ENCODE data around the gene ZGLP1. TPM values are rescaled to one million over a fixed set of nuclear protein-coding genes. Genes with fewer than 3 reads are reported as not detected.

ZGLP1 gene
- total RNA-seq, 2 experiments from 2014 or later = 3.3 to 3.5 TPM

DNA sequence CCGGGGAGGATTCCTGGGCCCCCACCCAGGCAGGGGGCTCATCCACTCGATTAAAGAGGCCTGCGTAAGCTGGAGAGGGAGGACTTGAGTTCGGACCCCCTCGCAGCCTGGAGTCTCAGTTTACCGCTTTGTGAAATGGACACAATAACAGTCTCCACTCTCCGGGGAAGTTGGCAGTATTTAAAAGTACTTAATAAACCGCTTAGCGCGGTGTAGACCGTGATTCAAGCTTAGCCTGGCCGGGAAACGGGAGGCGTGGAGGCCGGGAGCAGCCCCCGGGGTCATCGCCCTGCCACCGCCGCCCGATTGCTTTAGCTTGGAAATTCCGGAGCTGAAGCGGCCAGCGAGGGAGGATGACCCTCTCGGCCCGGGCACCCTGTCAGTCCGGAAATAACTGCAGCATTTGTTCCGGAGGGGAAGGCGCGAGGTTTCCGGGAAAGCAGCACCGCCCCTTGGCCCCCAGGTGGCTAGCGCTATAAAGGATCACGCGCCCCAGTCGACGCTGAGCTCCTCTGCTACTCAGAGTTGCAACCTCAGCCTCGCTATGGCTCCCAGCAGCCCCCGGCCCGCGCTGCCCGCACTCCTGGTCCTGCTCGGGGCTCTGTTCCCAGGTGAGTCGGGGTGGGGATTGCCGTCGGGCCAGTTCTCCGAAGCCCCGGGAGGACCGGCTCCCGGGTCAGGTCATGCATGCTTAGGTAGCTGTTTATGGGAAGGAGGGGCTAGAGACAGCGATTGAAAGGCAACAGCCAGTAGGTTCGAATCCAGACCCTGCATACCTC lies 38.8 kb downstream of the ZGLP1 start, which contains the start of gene ICAM1:
TSS of gene ICAM1 (plus strand) at position 505 of the 779 bp plus-strand sequence. CDS start at position 545, 40 bp downstream.
- H3K4me1 Mint-ChIP-seq = peaks cover 37% of the 10 kb centered on the region
- intact Hi-C loops (cut with DNase I, micrococcal nuclease) = loop anchor here (1.0 to 2.0 kb wide), 6 partner anchors 18 to 132 kb away; partner anchors contain the start of genes ICAM5 (in 2 of the 2), TYK2 (in 2 of the 2), CDC37 (in 1 of the 2) and ICAM3 (in 1 of the 2)
- H3K4me3 Mint-ChIP-seq = peak within 1 kb of the TSS; percentile 80
- CTCF ChIA-PET = interaction anchor here (0.6 to 9.2 kb wide), 25 partner anchors 9 to 429 kb away, joined by 3 to 165 read pairs (median 5); partner anchors contain the start of genes ICAM4, ICAM5, RAVER1 and TYK2
- no peaks in the 10 kb centered on the region for H3K9me3 Mint-ChIP-seq (ENCODE audit: low read depth)
- peaks cover 22% of the 10 kb centered on the region for H3K36me3 Mint-ChIP-seq (ENCODE audit: low read depth)
- H3K27ac Mint-ChIP-seq = peak within 1 kb of the TSS; percentile 91
- no peaks in the 10 kb centered on the region for H3K27me3 Mint-ChIP-seq
- DNase-seq (peak; percentile 89), ATAC-seq (peak; percentile 59)
- POLR2A ChIA-PET = interaction anchor here (0.6 to 3.5 kb wide), 15 partner anchors 10 to 1913 kb away, joined by 3 to 53 read pairs (median 4); partner anchors contain the start of genes CDC37, DNMT1, ICAM4 and ICAM5

GRCh38 chr19:10270180-10270615 lies 39.4 kb downstream of the ZGLP1 start:
- POLR2A ChIA-PET = interaction anchor here (0.6 to 3.5 kb wide), 11 partner anchors 10 to 1912 kb away, joined by 3 to 53 read pairs (median 7); partner anchors contain the start of genes CDC37, DNMT1, ICAM4 and ICAM5
- peaks cover 37% of the 10 kb centered on the region for H3K4me1 Mint-ChIP-seq
- DNase-seq (peak; percentile 86), ATAC-seq (peak; percentile 54)
- H3K4me3 Mint-ChIP-seq = peak overlapping the region; percentile 80
- H3K27me3 Mint-ChIP-seq = no peaks in the 10 kb centered on the region
- CTCF ChIA-PET = interaction anchor here (0.6 to 9.2 kb wide), 21 partner anchors 9 to 213 kb away, joined by 3 to 165 read pairs (median 6); partner anchors contain the start of genes ICAM4, ICAM5 and TYK2
- no peaks in the 10 kb centered on the region for H3K9me3 Mint-ChIP-seq (ENCODE audit: low read depth)
- intact Hi-C loops (cut with DNase I, micrococcal nuclease) = loop anchor here (1.0 to 2.0 kb wide), 5 partner anchors 19 to 133 kb away; partner anchors contain the start of genes ICAM5 (in 2 of the 2), TYK2 (in 2 of the 2), CDC37 (in 1 of the 2) and ICAM3 (in 1 of the 2)
- H3K36me3 Mint-ChIP-seq (ENCODE audit: low read depth) = peaks cover 20% of the 10 kb centered on the region
- peak overlapping the region; percentile 91 for H3K27ac Mint-ChIP-seq

DNA sequence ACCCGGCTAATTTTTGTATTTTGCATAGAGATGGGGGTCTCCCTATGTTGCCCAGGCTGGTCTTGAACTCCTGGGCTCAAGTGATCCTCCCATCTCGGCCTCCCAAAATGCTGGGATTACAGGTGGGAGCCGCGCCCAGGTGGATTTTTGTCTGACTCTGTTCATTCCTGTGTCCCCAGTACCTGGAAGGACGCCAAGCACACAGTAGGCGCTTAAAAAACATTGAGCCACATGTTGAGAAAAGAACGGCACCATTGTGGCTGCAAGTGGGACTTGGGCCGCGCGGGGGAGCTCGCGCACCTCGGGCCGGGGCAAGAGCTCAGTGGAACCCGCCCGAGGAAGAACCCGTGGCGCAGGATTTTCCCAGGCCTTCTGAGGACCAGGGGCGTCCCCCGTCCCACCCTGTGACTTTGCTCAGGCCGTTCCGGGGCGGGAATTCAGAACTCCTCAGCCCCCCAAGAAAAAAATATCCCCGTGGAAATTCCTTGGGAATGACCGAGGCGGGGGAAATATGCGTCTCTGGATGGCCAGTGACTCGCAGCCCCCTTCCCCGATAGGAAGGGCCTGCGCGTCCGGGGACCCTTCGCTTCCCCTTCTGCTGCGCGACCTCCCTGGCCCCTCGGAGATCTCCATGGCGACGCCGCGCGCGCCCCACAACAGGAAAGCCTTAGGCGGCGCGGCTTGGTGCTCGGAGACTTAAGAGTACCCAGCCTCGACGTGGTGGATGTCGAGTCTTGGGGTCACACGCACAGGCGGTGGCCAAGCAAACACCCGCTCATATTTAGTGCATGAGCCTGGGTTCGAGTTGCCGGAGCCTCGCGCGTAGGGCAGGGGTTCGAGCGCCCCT lies 40.1 kb downstream of the ZGLP1 start:
- ATAC-seq = peak; percentile 62
- CTCF ChIA-PET = interaction anchor here (0.6 to 9.2 kb wide), 20 partner anchors 10 to 192 kb away, joined by 3 to 165 read pairs (median 4); partner anchors contain the start of genes ICAM4, ICAM5 and TYK2
- peaks cover 35% of the 10 kb centered on the region for H3K4me1 Mint-ChIP-seq
- DNase-seq = peak; percentile 94
- peak overlapping the region; percentile 91 for H3K27ac Mint-ChIP-seq
- POLR2A ChIA-PET = interaction anchor here (0.7 to 3.5 kb wide), 7 partner anchors 9 to 136 kb away, joined by 3 to 53 read pairs (median 7); partner anchors contain the start of genes DNMT1, RAVER1 and TYK2
- H3K9me3 Mint-ChIP-seq (ENCODE audit: low read depth) = no peaks in the 10 kb centered on the region
- H3K27me3 Mint-ChIP-seq = no peaks in the 10 kb centered on the region
- H3K4me3 Mint-ChIP-seq = peak overlapping the region; percentile 80
- intact Hi-C loops (cut with DNase I, micrococcal nuclease) = loop anchor here (1.0 to 5.0 kb wide), 7 partner anchors 19 to 134 kb away; partner anchors contain the start of genes ICAM5 (in 2 of the 2), TYK2 (in 2 of the 2), CDC37 (in 1 of the 2) and ICAM3 (in 1 of the 2)
- H3K36me3 Mint-ChIP-seq (ENCODE audit: low read depth) = peaks cover 14% of the 10 kb centered on the region

DNA sequence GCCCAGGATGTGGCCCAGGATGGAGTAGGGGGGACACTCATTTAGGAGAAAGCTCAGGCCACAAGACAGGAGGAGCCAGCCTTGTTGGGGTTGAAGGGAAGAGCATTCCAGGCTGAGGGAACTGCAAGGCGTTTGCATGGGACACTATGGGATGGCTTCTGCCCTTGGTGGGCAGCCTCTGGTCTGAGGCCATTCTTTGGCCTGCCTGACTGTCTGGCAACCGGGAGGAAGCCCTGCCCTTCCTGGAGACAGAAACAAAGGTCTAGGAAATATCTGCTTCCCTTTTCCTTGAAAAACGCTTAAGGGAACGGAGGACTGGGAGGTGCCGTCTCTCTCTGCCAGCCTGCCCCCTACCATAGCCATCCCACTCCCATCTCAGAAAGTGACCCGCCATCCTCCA lies 41.5 kb downstream of the ZGLP1 start:
- ChIA-PET POLR2A (interaction anchor here (1.0 kb wide), 1 partner anchor 9 kb away, joined by 6 read pairs; no protein-coding TSS in a partner anchor), CTCF (interaction anchor here (0.7 to 9.2 kb wide), 8 partner anchors 9 to 160 kb away, joined by 3 to 165 read pairs (median 14); partner anchors contain the start of genes ICAM4 and TYK2)
- H3K27me3 Mint-ChIP-seq = no peaks in the 10 kb centered on the region
- no peak for ATAC-seq
- no peak overlapping the region for H3K27ac Mint-ChIP-seq
- no peaks in the 10 kb centered on the region for H3K9me3 Mint-ChIP-seq (ENCODE audit: low read depth)
- H3K36me3 Mint-ChIP-seq (ENCODE audit: low read depth) = peaks cover 10% of the 10 kb centered on the region
- intact Hi-C loops (cut with DNase I, micrococcal nuclease) = loop anchor here in 1 of 2 experiments (5.0 kb wide), 1 partner anchor 34 kb away; no protein-coding TSS in a partner anchor
- no peak overlapping the region for H3K4me3 Mint-ChIP-seq
- DNase-seq = no peak
- peaks cover 31% of the 10 kb centered on the region for H3K4me1 Mint-ChIP-seq

DNA sequence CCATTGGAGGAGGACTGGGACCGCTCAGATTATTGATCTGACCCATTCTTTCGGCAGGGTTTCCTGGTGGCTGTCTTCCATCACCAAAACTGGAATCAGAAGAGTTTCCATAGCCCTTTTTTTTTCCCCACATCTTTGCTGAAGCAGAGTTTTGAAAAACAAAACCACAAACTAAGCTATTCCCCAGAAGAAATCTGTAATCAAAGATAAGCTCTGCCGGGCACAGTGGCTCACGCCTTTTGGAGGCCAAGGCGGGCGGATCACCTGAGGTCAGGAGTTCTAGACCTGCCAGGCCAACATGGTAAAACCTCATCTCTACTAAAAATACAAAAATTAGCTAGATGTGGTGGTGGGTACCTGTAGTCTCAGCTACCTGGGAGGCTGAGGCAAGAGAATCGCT lies 42.9 kb downstream of the ZGLP1 start:
- H3K4me3 Mint-ChIP-seq = no peak overlapping the region
- H3K9me3 Mint-ChIP-seq (ENCODE audit: low read depth) = no peaks in the 10 kb centered on the region
- ChIA-PET POLR2A (interaction anchor here (0.5 to 1.0 kb wide), 3 partner anchors 8 to 134 kb away, joined by 3 to 7 read pairs (median 6); no protein-coding TSS in a partner anchor), CTCF (interaction anchor here (1.4 to 9.2 kb wide), 3 partner anchors 7 to 122 kb away, joined by 4 to 165 read pairs (median 82); partner anchors contain the start of gene TYK2)
- no peaks in the 10 kb centered on the region for H3K27me3 Mint-ChIP-seq
- H3K4me1 Mint-ChIP-seq = peaks cover 20% of the 10 kb centered on the region
- H3K36me3 Mint-ChIP-seq (ENCODE audit: low read depth) = peaks cover 2% of the 10 kb centered on the region
- intact Hi-C loops (cut with DNase I, micrococcal nuclease) = loop anchor here in 1 of 2 experiments (5.0 kb wide), 1 partner anchor 36 kb away; no protein-coding TSS in a partner anchor
- no peak for ATAC-seq
- no peak overlapping the region for H3K27ac Mint-ChIP-seq
- no peak for DNase-seq

GRCh38 chr19:10262771-10263170 lies 46.8 kb downstream of the ZGLP1 start:
- DNase-seq (no peak), ATAC-seq (no peak)
- no peak overlapping the region for H3K4me3 Mint-ChIP-seq
- POLR2A ChIA-PET = no interaction called here
- H3K9me3 Mint-ChIP-seq (ENCODE audit: low read depth) = no peaks in the 10 kb centered on the region
- CTCF ChIA-PET = interaction anchor here (6.9 kb wide), 1 partner anchor 125 kb away, joined by 101 read pairs; no protein-coding TSS in a partner anchor
- no peak overlapping the region for H3K27ac Mint-ChIP-seq
- no peaks in the 10 kb centered on the region for H3K27me3 Mint-ChIP-seq
- intact Hi-C loops (cut with DNase I, micrococcal nuclease) = no loop called here
- H3K36me3 Mint-ChIP-seq (ENCODE audit: low read depth) = peaks cover 21% of the 10 kb centered on the region
- peaks cover 24% of the 10 kb centered on the region for H3K4me1 Mint-ChIP-seq

DNA sequence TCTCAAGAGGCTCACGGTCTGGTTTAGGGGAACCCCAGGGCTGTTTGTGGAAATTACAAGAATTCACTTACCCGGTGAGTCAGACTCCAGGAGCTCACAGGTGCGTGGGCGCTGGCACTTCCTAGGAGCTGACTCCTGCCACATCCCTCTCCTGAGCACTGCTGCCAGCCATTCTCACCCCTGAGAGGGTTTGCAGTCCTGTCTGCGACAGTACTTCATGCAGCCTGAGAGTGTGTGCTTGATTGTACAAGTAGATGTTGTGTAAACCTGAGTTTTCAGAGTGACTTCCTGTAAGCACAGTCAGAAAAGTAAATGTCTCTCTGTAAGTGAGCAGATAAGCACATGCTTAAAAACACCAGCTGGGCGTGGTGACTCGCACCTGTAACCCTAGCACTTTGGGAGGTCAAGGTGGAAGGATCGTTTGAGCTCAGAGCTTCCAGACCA lies 49.5 kb downstream of the ZGLP1 start:
- ATAC-seq (peak; percentile 86), DNase-seq (peak; percentile 89)
- ChIA-PET POLR2A (interaction anchor here (0.9 to 3.8 kb wide), 6 partner anchors 11 to 148 kb away, joined by 3 to 53 read pairs (median 4); partner anchors contain the start of genes ICAM1, ICAM5 and TYK2), CTCF (interaction anchor here (0.7 to 6.9 kb wide), 29 partner anchors 10 to 219 kb away, joined by 3 to 101 read pairs (median 4); partner anchors contain the start of genes ANGPTL6, CDC37, ICAM1 and ICAM4)
- H3K27me3 Mint-ChIP-seq = no peaks in the 10 kb centered on the region
- H3K27ac Mint-ChIP-seq = peak overlapping the region; percentile 90
- H3K36me3 Mint-ChIP-seq (ENCODE audit: low read depth) = peaks cover 41% of the 10 kb centered on the region
- peaks cover 24% of the 10 kb centered on the region for H3K4me1 Mint-ChIP-seq
- no peaks in the 10 kb centered on the region for H3K9me3 Mint-ChIP-seq (ENCODE audit: low read depth)
- H3K4me3 Mint-ChIP-seq = peak overlapping the region; percentile 53
- intact Hi-C loops (cut with DNase I, micrococcal nuclease) = loop anchor here in 1 of 2 experiments (2.0 kb wide), 1 partner anchor 57 kb away; the partner anchor contains the start of gene FDX2

DNA sequence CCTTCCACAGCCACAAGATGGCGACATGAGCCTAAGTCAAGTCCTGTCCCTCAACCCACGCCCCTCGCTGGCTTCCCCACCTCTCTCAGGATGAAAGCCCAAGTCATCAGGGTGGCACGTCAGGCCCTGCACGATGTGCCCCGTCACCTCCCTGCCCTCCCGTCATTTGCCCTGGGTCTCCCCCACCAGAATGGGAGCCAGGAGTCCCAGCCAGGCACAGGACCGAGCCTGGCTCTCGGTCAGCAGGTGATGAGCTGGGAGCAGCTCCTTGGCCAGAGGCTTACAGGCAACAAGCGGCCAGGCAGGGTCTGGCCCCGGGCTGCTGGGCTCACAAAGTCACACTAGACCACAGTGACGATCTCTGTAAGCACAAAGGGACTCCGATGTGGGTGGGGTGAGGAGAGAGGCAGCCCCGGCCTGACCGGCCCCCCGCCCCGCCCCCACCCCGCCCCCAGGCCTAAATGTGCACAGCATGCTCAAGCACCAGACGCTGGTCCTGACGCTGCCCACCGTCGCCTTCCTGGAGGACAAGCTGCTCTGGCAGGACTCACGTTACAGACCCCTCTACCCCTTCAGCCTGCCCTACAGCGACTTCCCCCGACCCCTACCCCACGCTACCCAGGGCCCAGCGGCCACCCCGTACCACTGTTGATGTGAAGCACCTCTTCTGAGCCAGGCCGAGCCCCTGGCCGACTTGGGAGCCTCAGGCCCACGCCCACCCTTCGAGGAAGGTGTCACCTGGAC lies 50.3 kb downstream of the ZGLP1 start:
- peak; percentile 73 for ATAC-seq
- peaks cover 26% of the 10 kb centered on the region for H3K4me1 Mint-ChIP-seq
- peak overlapping the region; percentile 53 for H3K4me3 Mint-ChIP-seq
- peak overlapping the region; percentile 90 for H3K27ac Mint-ChIP-seq
- POLR2A ChIA-PET = interaction anchor here (0.5 to 3.8 kb wide), 8 partner anchors 8 to 149 kb away, joined by 3 to 53 read pairs (median 5); partner anchors contain the start of genes ICAM1 and ICAM5
- DNase-seq = peak; percentile 99
- H3K27me3 Mint-ChIP-seq = no peaks in the 10 kb centered on the region
- H3K9me3 Mint-ChIP-seq (ENCODE audit: low read depth) = no peaks in the 10 kb centered on the region
- CTCF ChIA-PET = interaction anchor here (0.6 to 6.9 kb wide), 40 partner anchors 9 to 224 kb away, joined by 3 to 101 read pairs (median 4); partner anchors contain the start of genes ANGPTL6, CDC37, ICAM1 and ICAM4
- intact Hi-C loops (cut with DNase I, micrococcal nuclease) = loop anchor here (1.0 to 10.0 kb wide), 5 partner anchors 73 to 1115 kb away; partner anchors contain the start of genes TYK2 (in 2 of the 2), CDC37 (in 1 of the 2), RAVER1 (in 1 of the 2) and SWSAP1 (in 1 of the 2)
- peaks cover 48% of the 10 kb centered on the region for H3K36me3 Mint-ChIP-seq (ENCODE audit: low read depth)

All from activated CD4-positive, alpha-beta T cell treated with anti-CD3 and anti-CD28 coated beads for 36 hours (primary cell).